Kidney epithelial cell (primary cell): ENCODE measurements around the gene KLRB1. TPM values are rescaled to one million over a fixed set of nuclear protein-coding genes. Genes with fewer than 3 reads are reported as not detected.
"Not testable (repeated sequence)": the region's sequence is repeated elsewhere in the genome, so short reads cannot be mapped to it uniquely, and the experiment has no call there.

ENCODE experiments used
- DNase-seq: peaks from one replicate; pipeline ENCODE4 v3.0.0-alpha.2; 2010; ENCODE audit warnings: low read depth
- H3K27me3 ChIP-seq: 2 replicates; pipeline ENCODE4 v1.6.0; 2011; ENCODE audit warnings: low read length; ENCODE audit not compliant: control insufficient read depth, insufficient read depth
- H3K36me3 ChIP-seq: 2 replicates; pipeline ENCODE4 v1.5.1; 2011; ENCODE audit warnings: low read length; ENCODE audit not compliant: control insufficient read depth, insufficient read depth
- H3K4me3 ChIP-seq: 2 replicates; pipeline ENCODE4 v1.5.1; 2011; ENCODE audit warnings: low read depth, mild to moderate bottlenecking, control low read depth, low read length
- total RNA-seq: library from RNA; depleted of rRNA; stranded (reverse); fragments of >200 nt; gene quantifications from 2 replicates; pipeline ENCODE4 v1.2.3, GENCODE V29; 2015
- TF ChIP-seq, protein P1 (sequence below): IDR thresholded peaks from 2 replicates; pipeline ENCODE4 v1.5.1; 2011; ENCODE audit warnings: mild to moderate bottlenecking, moderate library complexity, low read length, control low read depth, inconsistent platforms; ENCODE audit not compliant: insufficient read depth, poor library complexity, severe bottlenecking

KLRB1 gene
- total RNA-seq, 1 donor from 2014 or later = not detected

DNA sequence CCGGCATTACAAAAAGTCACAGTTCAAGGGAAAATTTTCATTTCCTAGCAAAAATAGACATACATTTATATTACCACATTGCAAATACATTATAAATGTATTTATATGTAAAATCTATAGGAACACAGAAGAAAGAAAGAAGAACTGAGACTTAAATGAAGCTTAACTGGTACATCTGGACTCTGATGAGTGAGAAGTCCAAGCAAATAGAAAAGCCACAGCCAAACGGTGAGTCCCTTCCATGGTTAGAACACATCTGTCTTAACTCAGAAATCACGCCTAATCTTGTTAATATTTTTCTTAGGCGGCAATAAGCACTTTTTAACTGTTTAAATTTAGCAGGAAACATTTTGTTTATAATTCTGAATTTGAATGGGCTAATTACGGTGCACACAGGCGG is 9.4 kb upstream of the KLRB1 start:
- H3K4me3 ChIP-seq = no peak overlapping the region
- no peak for DNase-seq
- H3K27me3 ChIP-seq = no peaks in the 10 kb centered on the region
- no peaks in the 10 kb centered on the region for H3K36me3 ChIP-seq
- TF ChIP-seq, protein P1, sequence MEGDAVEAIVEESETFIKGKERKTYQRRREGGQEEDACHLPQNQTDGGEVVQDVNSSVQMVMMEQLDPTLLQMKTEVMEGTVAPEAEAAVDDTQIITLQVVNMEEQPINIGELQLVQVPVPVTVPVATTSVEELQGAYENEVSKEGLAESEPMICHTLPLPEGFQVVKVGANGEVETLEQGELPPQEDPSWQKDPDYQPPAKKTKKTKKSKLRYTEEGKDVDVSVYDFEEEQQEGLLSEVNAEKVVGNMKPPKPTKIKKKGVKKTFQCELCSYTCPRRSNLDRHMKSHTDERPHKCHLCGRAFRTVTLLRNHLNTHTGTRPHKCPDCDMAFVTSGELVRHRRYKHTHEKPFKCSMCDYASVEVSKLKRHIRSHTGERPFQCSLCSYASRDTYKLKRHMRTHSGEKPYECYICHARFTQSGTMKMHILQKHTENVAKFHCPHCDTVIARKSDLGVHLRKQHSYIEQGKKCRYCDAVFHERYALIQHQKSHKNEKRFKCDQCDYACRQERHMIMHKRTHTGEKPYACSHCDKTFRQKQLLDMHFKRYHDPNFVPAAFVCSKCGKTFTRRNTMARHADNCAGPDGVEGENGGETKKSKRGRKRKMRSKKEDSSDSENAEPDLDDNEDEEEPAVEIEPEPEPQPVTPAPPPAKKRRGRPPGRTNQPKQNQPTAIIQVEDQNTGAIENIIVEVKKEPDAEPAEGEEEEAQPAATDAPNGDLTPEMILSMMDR = no peak

- H3K4me3 ChIP-seq = no peak overlapping the region
- TF ChIP-seq, protein P1 = no peak
- no peaks in the 10 kb centered on the region for H3K27me3 ChIP-seq
- H3K36me3 ChIP-seq = no peaks in the 10 kb centered on the region
- DNase-seq = no peak
Measured at GRCh38 chr12:9615420-9616136, 7.9 kb upstream of the KLRB1 start.

DNA sequence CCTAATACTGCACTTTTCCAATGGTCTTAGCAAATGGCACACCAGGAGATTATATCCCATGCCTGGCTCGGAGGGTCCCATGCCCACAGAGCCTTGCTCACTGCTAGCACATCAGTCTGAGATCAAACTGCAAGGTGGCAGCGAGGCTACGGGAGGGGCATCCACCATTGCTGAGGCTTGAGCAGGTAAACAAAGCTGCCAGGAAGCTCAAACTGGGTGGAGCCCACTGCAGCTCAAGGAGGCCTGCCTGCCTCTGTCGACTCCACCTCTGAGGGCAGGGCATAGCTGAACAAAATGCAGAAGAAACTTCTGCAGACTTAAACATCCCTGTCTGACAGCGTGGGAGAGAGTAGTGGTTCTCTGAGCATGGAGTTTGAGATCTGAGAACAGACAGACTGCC is 2.9 kb upstream of the KLRB1 start:
- DNase-seq, H3K4me3 ChIP-seq, H3K36me3 ChIP-seq, H3K27me3 ChIP-seq: not testable (repeated sequence)

- TF ChIP-seq, protein P1 = no peak
- H3K27me3 ChIP-seq = no peaks in the 10 kb centered on the region
- DNase-seq = no peak
Measured at GRCh38 chr12:9606736-9607372, 862 bp downstream of the KLRB1 start.

GRCh38 chr12:9606247-9606646 is 1.5 kb downstream of the KLRB1 start:
- Histone ChIP-seq H3K4me3 (no peak overlapping the region), H3K36me3 (no peaks in the 10 kb centered on the region), H3K27me3 (no peaks in the 10 kb centered on the region)
- TF ChIP-seq, protein P1 = no peak
- no peak for DNase-seq

More at GRCh38 chr12:9606736-9607372, 862 bp downstream of the KLRB1 start:
- Histone ChIP-seq H3K36me3 (no peaks in the 10 kb centered on the region), H3K4me3 (no peak overlapping the region)

DNA sequence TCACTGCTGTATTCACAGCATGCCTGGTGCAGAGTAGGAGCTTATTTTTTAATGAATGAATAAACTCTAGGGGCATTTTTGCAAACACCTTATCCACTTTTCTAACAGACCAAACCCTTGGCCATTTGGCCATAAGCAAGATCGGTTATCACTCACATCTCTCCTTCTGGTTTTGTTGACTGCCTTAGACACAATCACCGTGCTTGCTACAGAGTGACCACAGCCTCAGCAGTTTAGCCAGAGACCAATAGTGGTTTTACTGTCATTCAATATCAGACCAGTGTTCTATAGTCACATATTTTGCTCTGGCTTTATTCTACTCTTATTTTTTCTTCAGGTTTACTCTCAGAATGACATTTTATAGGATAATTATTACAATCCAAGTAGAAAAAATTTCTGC is 2.2 kb downstream of the KLRB1 start:
- DNase-seq = no peak
- TF ChIP-seq, protein P1 = no peak
- Histone ChIP-seq H3K4me3 (no peak overlapping the region), H3K36me3 (no peaks in the 10 kb centered on the region), H3K27me3 (no peaks in the 10 kb centered on the region)
